Motor neuron (in vitro differentiated cells): ENCODE results near the gene INPP4B. TPM values are rescaled to one million over a fixed set of nuclear protein-coding genes. Genes with fewer than 3 reads are reported as not detected.

Experiments used
- ATAC-seq, 8 experiments: fragments of 200-7000 bp; cut with Tn5 transposase; replicated peaks in 6 of 8; 2 replicates each; pipeline ENCODE4 v1.8.0; 2021; ENCODE audit warnings: mild to moderate bottlenecking in 8 of 8, moderate library complexity in 8 of 8
- H3K27ac ChIP-seq, 2 donors: fragments of 250-450 bp; sonication (Bioruptor Pico); 2 replicates each; pipeline ENCODE4 v1.9.0; 2021; ENCODE audit warnings: antibody characterized with exemption in 2 of 2, mild to moderate bottlenecking in 2 of 2, moderate library complexity in 1 of 2
- H3K4me1 ChIP-seq, 2 donors: fragments of 250-450 bp; sonication (Bioruptor Pico); replicated peaks in 1 of 2; 2 replicates each; pipeline ENCODE4 v1.6.1; 2021; ENCODE audit warnings: antibody characterized with exemption in 2 of 2, mild to moderate bottlenecking in 2 of 2, moderate library complexity in 1 of 2
- H3K4me3 ChIP-seq, 5 donors: fragments of 250-450 bp; sonication (Bioruptor Pico); 2 replicates each; pipeline ENCODE4 v1.9.0; 2021; ENCODE audit warnings: antibody characterized with exemption in 5 of 5, mild to moderate bottlenecking in 5 of 5, moderate library complexity in 4 of 5
- WGBS, 10 experiments: fragments of 450-650 bp; shearing (Covaris generic); methylation state at CpG; one replicate each; pipeline ENCODE4 v1.0.0; 2022; 5-methylcytosine and 5-hydroxymethylcytosine counted together
- in situ Hi-C, 9 experiments: fragments of 400-800 bp; cut with MboI; loops; one replicate each; pipeline ENCODE4 v1.15.0; 2021; ENCODE audit warnings: low sequenced_read_pairs in 9 of 9, low pct_unique_long_range_greater_than_20kb in 2 of 9; ENCODE audit not compliant: unreplicated experiment in 9 of 9
- total RNA-seq, 8 experiments: library from RNA; unstranded; fragments of 300-600 nt; gene quantifications; 2 replicates each; pipeline versions ENCODE4 v1.2.3 to v1.2.4, GENCODE V29; 2022

The INPP4B gene
- total RNA-seq, 8 experiments from 2014 or later: 0.54 to 62.3 (median 3.9) TPM

GRCh38 chr4:142331646-142332045 is 514.5 kb downstream of the INPP4B start:
- ATAC-seq: no peak
- Histone ChIP-seq H3K4me1 (no peaks in the 10 kb centered on the region), H3K4me3 (no peak overlapping the region), H3K27ac (no peak overlapping the region)
- 71 to 100% (median 100%) methylated on average over 1 of the region's 1 CpG; no CpG with 5 or more reads in 5 of the 10 experiments for WGBS, 10 experiments
- in situ Hi-C loops: loop anchor here in 2 of 9 experiments (25.0 kb wide), 2 partner anchors 194 to 506 kb away; partner anchors contain the start of gene INPP4B (in 1 of the 2)

DNA sequence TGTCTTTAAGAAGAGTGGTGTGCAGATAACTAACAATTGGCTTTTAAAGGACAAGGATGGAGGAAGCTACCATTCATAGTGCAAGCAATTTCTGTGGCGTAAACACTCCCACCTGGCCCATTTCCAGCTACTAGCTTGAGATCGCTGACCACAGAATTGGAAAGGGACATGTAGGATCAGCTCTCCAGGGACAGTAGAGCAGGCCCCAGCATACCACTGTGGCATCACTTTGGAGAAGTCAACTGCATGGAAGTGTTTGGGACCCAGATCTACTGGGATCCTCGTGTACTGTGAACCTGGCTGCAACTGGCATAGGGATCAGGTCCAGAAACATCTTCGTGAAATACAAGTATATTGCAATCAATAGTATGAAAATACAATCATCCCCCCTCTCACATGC is 515.0 kb downstream of the INPP4B start:
- peak in 1 of 8 experiments; percentile 18 for ATAC-seq
- no peak overlapping the region for H3K4me3 ChIP-seq
- in situ Hi-C loops: loop anchor here in 2 of 9 experiments (25.0 kb wide), 2 partner anchors 194 to 506 kb away; partner anchors contain the start of gene INPP4B (in 1 of the 2)
- 67 to 100% (median 90%) methylated on average over 1 to 4 of the region's 4 CpGs; no CpG with 5 or more reads in 3 of the 10 experiments for WGBS, 10 experiments
- H3K27ac ChIP-seq: no peak overlapping the region
- H3K4me1 ChIP-seq: no peaks in the 10 kb centered on the region

- H3K4me1 ChIP-seq: no peaks in the 10 kb centered on the region
- no peak overlapping the region for H3K27ac ChIP-seq
- no peak overlapping the region for H3K4me3 ChIP-seq
- ATAC-seq: no peak
- in situ Hi-C loops: loop anchor here in 2 of 9 experiments (25.0 kb wide), 2 partner anchors 193 to 507 kb away; partner anchors contain the start of gene INPP4B (in 1 of the 2)
- WGBS, 10 experiments: 40 to 100% (median 88%) methylated on average over 1 to 5 of the region's 5 CpGs; no CpG with 5 or more reads in 2 of the 10 experiments
Measured at GRCh38 chr4:142330311-142330710, 515.8 kb downstream of the INPP4B start.

DNA sequence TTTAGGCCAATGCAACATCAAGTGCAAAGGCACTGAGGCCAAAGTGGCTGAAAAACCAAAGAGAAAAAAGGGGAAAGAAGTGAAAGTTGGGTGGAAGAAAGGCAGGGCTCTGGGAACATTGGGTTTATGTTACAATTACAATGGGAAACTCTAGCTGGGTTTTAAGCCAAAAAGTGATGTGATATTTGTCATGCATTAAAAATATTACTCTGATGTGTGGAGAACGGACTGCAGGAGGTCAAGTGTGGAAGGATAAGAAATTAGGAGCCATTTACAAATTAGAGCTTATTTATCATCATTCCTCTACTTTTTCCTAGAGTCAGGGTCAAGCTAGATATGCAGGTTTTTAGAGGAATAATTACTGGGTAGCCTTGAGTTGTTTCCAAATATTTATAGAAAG is 516.8 kb downstream of the INPP4B start:
- no peaks in the 10 kb centered on the region for H3K4me1 ChIP-seq
- no peak for ATAC-seq
- no peak overlapping the region for H3K4me3 ChIP-seq
- WGBS, 10 experiments: 60 to 100% (median 100%) methylated on average over 1 of the region's 1 CpG; no CpG with 5 or more reads in 1 of the 10 experiments
- H3K27ac ChIP-seq: no peak overlapping the region
- in situ Hi-C loops: loop anchor here in 2 of 9 experiments (25.0 kb wide), 2 partner anchors 192 to 508 kb away; partner anchors contain the start of gene INPP4B (in 1 of the 2)

- ATAC-seq: no peak
- in situ Hi-C loops: loop anchor here in 2 of 9 experiments (25.0 kb wide), 2 partner anchors 189 to 511 kb away; partner anchors contain the start of gene INPP4B (in 1 of the 2)
- no peak overlapping the region for H3K4me3 ChIP-seq
- H3K27ac ChIP-seq: no peak overlapping the region
- no peaks in the 10 kb centered on the region for H3K4me1 ChIP-seq
- 69 to 100% (median 90%) methylated on average over 1 to 4 of the region's 4 CpGs for WGBS, 10 experiments
Measured at GRCh38 chr4:142326181-142326580, 519.9 kb downstream of the INPP4B start.

DNA sequence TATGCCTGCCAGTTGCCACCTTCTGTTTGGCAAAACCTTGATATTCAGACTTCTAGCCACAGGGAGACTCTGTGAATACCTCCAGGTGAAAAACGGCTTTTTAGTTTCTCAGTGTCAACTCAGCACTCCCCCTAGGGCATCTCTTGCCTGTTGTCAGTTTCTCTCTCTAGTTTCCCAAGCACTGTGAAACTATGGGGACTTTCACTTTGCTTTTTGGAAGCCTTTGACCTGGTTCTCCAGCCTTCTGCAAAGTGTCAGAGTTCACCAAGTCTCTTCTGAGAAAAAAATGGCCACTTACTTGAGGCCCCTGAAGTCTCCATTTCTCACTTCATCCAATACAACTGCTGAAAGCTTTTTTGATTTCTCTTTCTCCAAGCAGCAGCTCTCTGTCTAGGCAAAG is 521.5 kb downstream of the INPP4B start:
- no peak for ATAC-seq
- Histone ChIP-seq H3K4me3 (no peak overlapping the region), H3K27ac (no peak overlapping the region), H3K4me1 (peaks cover 0 to 2% of the 10 kb centered on the region in 2 donors)
- in situ Hi-C loops: no loop called here
- 67 to 100% methylated on average over 1 of the region's 1 CpG; no CpG with 5 or more reads in 8 of the 10 experiments for WGBS, 10 experiments

- Histone ChIP-seq H3K4me1 (peaks cover 0 to 3% of the 10 kb centered on the region in 2 donors), H3K4me3 (no peak overlapping the region), H3K27ac (no peak overlapping the region)
- WGBS, 10 experiments: 50 to 86% (median 79%) methylated on average over 1 to 2 of the region's 2 CpGs; no CpG with 5 or more reads in 2 of the 10 experiments
- no peak for ATAC-seq
- in situ Hi-C loops: no loop called here
Measured at GRCh38 chr4:142322996-142323395, 523.1 kb downstream of the INPP4B start.

DNA sequence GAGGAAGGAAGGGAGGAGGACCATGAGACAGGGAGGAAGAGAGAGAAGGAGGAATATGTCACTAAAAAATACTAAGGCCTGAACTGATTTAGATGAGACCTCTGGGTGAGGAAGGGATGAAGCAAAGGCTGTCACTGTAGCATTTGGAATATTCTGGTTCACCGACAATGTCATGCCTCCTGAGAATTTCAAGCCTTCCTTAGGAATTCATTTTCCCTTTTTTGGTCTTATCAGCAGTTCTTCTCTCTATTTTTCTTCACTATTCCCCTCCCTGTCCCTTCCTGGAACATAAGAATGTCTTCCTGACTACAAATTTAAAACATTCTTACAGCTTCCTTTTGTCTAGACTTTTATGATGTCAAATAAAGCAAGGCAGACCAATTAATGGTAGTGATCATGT is 527.8 kb downstream of the INPP4B start:
- 60 to 100% (median 82%) methylated on average over 1 of the region's 1 CpG; no CpG with 5 or more reads in 1 of the 10 experiments for WGBS, 10 experiments
- H3K4me3 ChIP-seq: no peak overlapping the region
- ATAC-seq: peak in 1 of 8 experiments; percentile 12
- in situ Hi-C loops: no loop called here
- peaks cover 0 to 3% of the 10 kb centered on the region in 2 donors for H3K4me1 ChIP-seq
- H3K27ac ChIP-seq: no peak overlapping the region

DNA sequence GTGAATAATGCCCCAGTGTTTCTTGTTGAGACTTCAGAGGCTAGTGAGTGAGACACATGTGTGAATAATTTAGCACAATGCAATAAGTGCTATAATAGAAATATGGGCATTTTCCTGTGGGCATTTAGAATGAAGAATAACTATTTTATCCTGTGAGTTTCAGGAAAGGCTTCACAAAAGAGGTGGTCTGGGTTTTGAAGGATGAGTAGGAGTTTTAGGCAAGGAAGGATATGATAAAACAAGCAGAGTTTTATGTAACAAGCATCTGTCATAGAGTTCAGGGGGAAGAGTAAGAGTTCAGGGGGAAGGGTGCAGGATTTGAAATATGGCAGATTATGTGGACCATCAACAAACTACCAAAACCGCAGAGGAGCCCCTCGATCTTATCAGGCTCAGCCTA is 529.2 kb downstream of the INPP4B start:
- H3K4me1 ChIP-seq: peaks cover 0 to 3% of the 10 kb centered on the region in 2 donors
- in situ Hi-C loops: no loop called here
- no peak for ATAC-seq

GRCh38 chr4:142316025-142316424 is 530.1 kb downstream of the INPP4B start:
- 20 to 100% (median 89%) methylated on average over 1 to 2 of the region's 2 CpGs; no CpG with 5 or more reads in 3 of the 10 experiments for WGBS, 10 experiments
- H3K4me3 ChIP-seq: no peak overlapping the region
- ATAC-seq: peak in 2 of 8 experiments; percentile 70 to 77
- in situ Hi-C loops: no loop called here
- H3K4me1 ChIP-seq: peaks cover 0 to 3% of the 10 kb centered on the region in 2 donors
- H3K27ac ChIP-seq: no peak overlapping the region

More for the DNA sequence above, 529.2 kb downstream of the INPP4B start:
- H3K4me3 ChIP-seq: no peak overlapping the region
- no peak overlapping the region for H3K27ac ChIP-seq
- WGBS, 10 experiments: 0 to 100% (median 79%) methylated on average over 1 to 2 of the region's 2 CpGs; no CpG with 5 or more reads in 1 of the 10 experiments

DNA sequence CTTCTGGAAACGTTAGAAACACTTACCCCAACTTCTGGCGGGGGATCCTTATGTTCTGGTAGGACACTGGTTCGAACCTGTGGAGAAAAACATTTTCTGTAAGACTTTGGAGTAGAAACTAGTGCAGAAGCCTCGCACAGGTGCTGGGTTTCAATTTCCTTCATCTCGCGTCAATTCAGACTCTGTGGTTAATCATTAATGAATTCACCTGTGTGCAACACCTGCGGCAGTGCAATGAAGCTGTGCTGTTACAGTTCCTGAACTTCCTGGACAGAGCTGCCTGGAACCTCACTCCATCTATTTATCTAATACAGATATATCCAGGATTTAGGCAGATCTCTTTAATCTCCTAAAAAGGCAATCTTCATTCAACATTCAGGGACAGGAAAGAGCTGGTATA is 531.4 kb downstream of the INPP4B start:
- Histone ChIP-seq H3K4me1 (peaks cover 0 to 3% of the 10 kb centered on the region in 2 donors), H3K27ac (no peak overlapping the region), H3K4me3 (no peak overlapping the region)
- 55 to 100% (median 87%) methylated on average over 1 to 7 of the region's 7 CpGs; no CpG with 5 or more reads in 1 of the 10 experiments for WGBS, 10 experiments
- in situ Hi-C loops: no loop called here
- ATAC-seq: no peak

- ATAC-seq: peak in 3 of 8 experiments; percentile 50 to 61 (median 60)
- no peak overlapping the region for H3K4me3 ChIP-seq
- WGBS, 10 experiments: 29 to 100% (median 90%) methylated on average over 1 of the region's 1 CpG; no CpG with 5 or more reads in 6 of the 10 experiments
Measured at GRCh38 chr4:142314247-142314646, 531.9 kb downstream of the INPP4B start.

GRCh38 chr4:142312391-142312790 is 533.7 kb downstream of the INPP4B start:
- in situ Hi-C loops: no loop called here
- Histone ChIP-seq H3K27ac (no peak overlapping the region), H3K4me3 (no peak overlapping the region), H3K4me1 (peaks cover 0 to 6% of the 10 kb centered on the region in 2 donors)
- WGBS, 10 experiments: 86 to 100% (median 87%) methylated on average over 2 to 3 of the region's 3 CpGs; no CpG with 5 or more reads in 5 of the 10 experiments
- no peak for ATAC-seq

More at GRCh38 chr4:142314247-142314646, 531.9 kb downstream of the INPP4B start:
- in situ Hi-C loops: no loop called here
- H3K27ac ChIP-seq: no peak overlapping the region
- no peaks in the 10 kb centered on the region for H3K4me1 ChIP-seq
